ENCODE measurements around the gene FADS6. TPM values are rescaled to one million over a fixed set of nuclear protein-coding genes. Genes with fewer than 3 reads are reported as not detected.

Gene FADS6
- total RNA-seq, 2 donors from 2014 or later, result 4.7 to 5.7 TPM

DNA sequence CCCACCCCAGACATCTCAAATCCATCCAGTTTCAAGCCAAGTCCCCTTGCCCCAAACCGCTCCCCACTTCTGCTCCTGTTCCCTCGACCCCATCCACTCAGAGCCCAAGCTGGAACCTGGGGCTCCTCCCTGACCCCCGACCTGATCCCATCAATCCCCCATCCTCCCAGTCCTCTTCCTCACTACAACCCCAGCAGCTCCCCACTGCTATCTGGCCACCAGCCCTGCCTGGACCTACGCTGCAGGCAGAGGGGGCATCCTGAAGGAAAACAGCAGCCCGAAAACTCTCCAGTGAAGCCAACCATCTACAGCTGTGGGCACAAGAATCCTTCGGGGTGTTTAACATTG is 24.6 kb downstream of the FADS6 start:
- Mint-ChIP-seq H3K4me3 (no peak overlapping the region), H3K36me3 (ENCODE audit: low read depth) (peaks cover 7% of the 10 kb centered on the region), H3K4me1 (peaks cover 9% of the 10 kb centered on the region), H3K27ac (no peak overlapping the region), H3K9me3 (no peaks in the 10 kb centered on the region), H3K27me3 (ENCODE audit: insufficient read depth) (peaks cover 4% of the 10 kb centered on the region)
- TF ChIP-seq, protein P1, sequence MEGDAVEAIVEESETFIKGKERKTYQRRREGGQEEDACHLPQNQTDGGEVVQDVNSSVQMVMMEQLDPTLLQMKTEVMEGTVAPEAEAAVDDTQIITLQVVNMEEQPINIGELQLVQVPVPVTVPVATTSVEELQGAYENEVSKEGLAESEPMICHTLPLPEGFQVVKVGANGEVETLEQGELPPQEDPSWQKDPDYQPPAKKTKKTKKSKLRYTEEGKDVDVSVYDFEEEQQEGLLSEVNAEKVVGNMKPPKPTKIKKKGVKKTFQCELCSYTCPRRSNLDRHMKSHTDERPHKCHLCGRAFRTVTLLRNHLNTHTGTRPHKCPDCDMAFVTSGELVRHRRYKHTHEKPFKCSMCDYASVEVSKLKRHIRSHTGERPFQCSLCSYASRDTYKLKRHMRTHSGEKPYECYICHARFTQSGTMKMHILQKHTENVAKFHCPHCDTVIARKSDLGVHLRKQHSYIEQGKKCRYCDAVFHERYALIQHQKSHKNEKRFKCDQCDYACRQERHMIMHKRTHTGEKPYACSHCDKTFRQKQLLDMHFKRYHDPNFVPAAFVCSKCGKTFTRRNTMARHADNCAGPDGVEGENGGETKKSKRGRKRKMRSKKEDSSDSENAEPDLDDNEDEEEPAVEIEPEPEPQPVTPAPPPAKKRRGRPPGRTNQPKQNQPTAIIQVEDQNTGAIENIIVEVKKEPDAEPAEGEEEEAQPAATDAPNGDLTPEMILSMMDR (conservative IDR thresholded peaks at IDR 0.05), result no peak
- 92% methylated on average over 2 to 6 of the region's 6 CpGs for WGBS, 2 experiments (ENCODE audit: insufficient coverage in 1 of 2, insufficient read length in 1 of 2)
- Histone ChIP-seq H3K9ac (ENCODE audit: extremely low read depth, low read length, poor library complexity, severe bottlenecking) (no peak overlapping the region), H3K27me3 (ENCODE audit: control insufficient read depth, insufficient read depth, low read length, poor library complexity, severe bottlenecking) (no peaks in the 10 kb centered on the region), H3K4me1 (ENCODE audit: control insufficient read depth, insufficient read depth, low read length) (no peaks in the 10 kb centered on the region), H3K9me3 (ENCODE audit: control insufficient read depth, low read length) (no peaks in the 10 kb centered on the region), H3K4me3 (ENCODE audit: low read length) (no peak overlapping the region), H3K27ac (ENCODE audit: low read depth, low read length) (no peak overlapping the region), H3K36me3 (ENCODE audit: control insufficient read depth, insufficient read depth, low read length) (peaks cover 8% of the 10 kb centered on the region)
- DNase-seq, result no peak

- Mint-ChIP-seq H3K9me3 (no peaks in the 10 kb centered on the region), H3K4me3 (no peak overlapping the region), H3K27ac (no peak overlapping the region), H3K4me1 (peaks cover 5% of the 10 kb centered on the region), H3K36me3 (ENCODE audit: low read depth) (peaks cover 8% of the 10 kb centered on the region), H3K27me3 (ENCODE audit: insufficient read depth) (peaks cover 4% of the 10 kb centered on the region)
- Histone ChIP-seq H3K9me3 (ENCODE audit: control insufficient read depth, low read length) (no peaks in the 10 kb centered on the region), H3K27me3 (ENCODE audit: control insufficient read depth, insufficient read depth, low read length, poor library complexity, severe bottlenecking) (no peaks in the 10 kb centered on the region), H3K36me3 (ENCODE audit: control insufficient read depth, insufficient read depth, low read length) (peaks cover 13% of the 10 kb centered on the region), H3K4me1 (ENCODE audit: control insufficient read depth, insufficient read depth, low read length) (no peaks in the 10 kb centered on the region), H3K27ac (ENCODE audit: low read depth, low read length) (no peak overlapping the region), H3K4me3 (ENCODE audit: low read length) (no peak overlapping the region), H3K9ac (ENCODE audit: extremely low read depth, low read length, poor library complexity, severe bottlenecking) (no peak overlapping the region)
- TF ChIP-seq, protein P1 (conservative IDR thresholded peaks at IDR 0.05), result no peak
- WGBS, 2 experiments (ENCODE audit: insufficient coverage in 1 of 2, insufficient read length in 1 of 2), result 94 to 95% methylated on average over 10 to 12 of the region's 12 CpGs
- no peak for DNase-seq
Observed at GRCh38 chr17:74868251-74868907, 25.1 kb downstream of the FADS6 start.

DNA sequence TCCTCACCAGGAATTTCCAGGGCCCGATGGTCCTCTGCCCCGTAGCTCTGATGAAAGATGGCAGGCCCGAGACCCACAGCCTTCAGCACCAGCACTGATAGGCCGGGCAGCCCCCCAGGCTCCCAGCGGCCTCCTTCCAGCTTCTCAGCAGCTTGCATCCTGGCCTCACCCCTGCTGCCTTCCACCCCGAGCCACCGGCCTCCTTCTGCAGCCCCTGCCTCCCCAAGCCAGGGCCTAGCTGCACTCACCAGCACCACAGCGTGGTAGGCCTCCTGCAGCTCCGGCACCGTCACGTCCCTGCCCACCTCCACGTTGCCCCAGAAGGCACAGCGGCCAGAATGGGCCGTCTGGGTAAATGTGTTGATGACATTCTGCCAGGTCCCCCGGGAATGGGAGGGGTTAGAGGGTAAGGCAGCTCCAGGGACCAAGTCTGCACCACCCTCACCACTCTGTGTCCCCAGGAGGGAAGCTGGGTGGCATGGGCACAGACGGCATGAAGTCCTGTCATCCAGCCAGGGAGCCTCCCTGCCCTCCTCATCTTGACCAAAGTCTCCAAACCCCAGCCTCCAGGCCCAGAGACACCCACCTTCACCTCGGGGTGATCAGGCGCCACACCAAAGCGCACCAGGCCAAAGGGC is 27.1 kb downstream of the FADS6 start:
- no peaks in the 10 kb centered on the region for H3K9me3 Mint-ChIP-seq
- H3K4me3 ChIP-seq (ENCODE audit: low read length), result no peak overlapping the region
- peaks cover 17% of the 10 kb centered on the region for H3K36me3 ChIP-seq (ENCODE audit: control insufficient read depth, insufficient read depth, low read length)
- H3K27me3 ChIP-seq (ENCODE audit: control insufficient read depth, insufficient read depth, low read length, poor library complexity, severe bottlenecking), result peaks cover 9% of the 10 kb centered on the region
- H3K27ac ChIP-seq (ENCODE audit: low read depth, low read length), result no peak overlapping the region
- TF ChIP-seq, protein P1 (conservative IDR thresholded peaks at IDR 0.05), result no peak
- H3K4me1 ChIP-seq (ENCODE audit: control insufficient read depth, insufficient read depth, low read length), result no peaks in the 10 kb centered on the region
- H3K4me3 Mint-ChIP-seq, result no peak overlapping the region
- no peak for DNase-seq
- 88 to 93% methylated on average over 6 to 19 of the region's 19 CpGs for WGBS, 2 experiments (ENCODE audit: insufficient coverage in 1 of 2, insufficient read length in 1 of 2)
- H3K9me3 ChIP-seq (ENCODE audit: control insufficient read depth, low read length), result no peaks in the 10 kb centered on the region
- peaks cover 1% of the 10 kb centered on the region for H3K4me1 Mint-ChIP-seq
- H3K27me3 Mint-ChIP-seq (ENCODE audit: insufficient read depth), result peaks cover 10% of the 10 kb centered on the region
- H3K27ac Mint-ChIP-seq, result no peak overlapping the region
- no peak overlapping the region for H3K9ac ChIP-seq (ENCODE audit: extremely low read depth, low read length, poor library complexity, severe bottlenecking)
- peaks cover 10% of the 10 kb centered on the region for H3K36me3 Mint-ChIP-seq (ENCODE audit: low read depth)
